Tibial nerve (tissue), 4 donors: ENCODE measurements around the gene IGF1R.

ENCODE experiments used
- CTCF ChIP-seq, 5 experiments: fragments of 200-600 bp in 3 of 5; fragments of 450-650 bp in 2 of 5; sonication (generic) in 3 of 5; IDR thresholded peaks; one replicate each; pipeline ENCODE4 v1.5.1; 2016 to 2019; ENCODE audit warnings: antibody characterized with exemption in 5 of 5, mild to moderate bottlenecking in 3 of 5, moderate library complexity in 2 of 5
- EP300 ChIP-seq, 2 donors: sonication (generic); formaldehyde crosslinking; IDR thresholded peaks; one replicate each; pipeline ENCODE4 v1.6.1; 2017; ENCODE audit warnings: antibody characterized with exemption in 2 of 2, mild to moderate bottlenecking in 1 of 2

- TF ChIP-seq CTCF (IDR thresholded peaks at IDR 0.05) (no peak), EP300 (IDR thresholded peaks at IDR 0.05) (no peak)
Observed at GRCh38 chr15:98937413-98938104, 289.2 kb downstream of the IGF1R start.
